ENCODE data around the gene CNNM2. TPM values are rescaled to one million over a fixed set of nuclear protein-coding genes. Genes with fewer than 3 reads are reported as not detected.

The CNNM2 gene
- total RNA-seq, 1 experiment from 2014 or later = 23.1 TPM

DNA sequence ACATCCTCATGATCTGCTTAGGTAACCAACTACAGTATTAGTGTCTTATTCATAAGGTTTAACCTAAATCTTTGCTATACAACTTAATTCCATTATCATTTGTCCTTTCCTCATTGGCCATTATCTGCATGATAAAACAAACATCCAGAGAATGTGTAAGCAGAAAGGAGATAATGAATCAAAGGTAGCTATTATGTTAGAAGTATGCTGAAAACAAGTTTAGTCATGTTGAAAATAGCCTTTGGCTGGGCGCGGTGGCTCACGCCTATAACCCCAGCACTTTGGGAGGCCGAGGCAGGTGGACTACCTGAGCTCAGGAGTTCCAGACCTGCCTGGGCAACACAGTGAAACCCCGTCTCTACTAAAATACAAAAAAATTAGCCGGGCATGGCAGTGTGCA, 196.8 kb downstream of the CNNM2 start:
- H4K20me1 ChIP-seq (ENCODE audit: insufficient read depth) = 0 out of 2 replicates have a peak, but pooled peaks cover 3% of the 10 kb centered on the region
- no peak overlapping the region for H2AFZ ChIP-seq (ENCODE audit: low read depth, low read length, poor library complexity, severe bottlenecking)
- TF ChIP-seq, protein P1, sequence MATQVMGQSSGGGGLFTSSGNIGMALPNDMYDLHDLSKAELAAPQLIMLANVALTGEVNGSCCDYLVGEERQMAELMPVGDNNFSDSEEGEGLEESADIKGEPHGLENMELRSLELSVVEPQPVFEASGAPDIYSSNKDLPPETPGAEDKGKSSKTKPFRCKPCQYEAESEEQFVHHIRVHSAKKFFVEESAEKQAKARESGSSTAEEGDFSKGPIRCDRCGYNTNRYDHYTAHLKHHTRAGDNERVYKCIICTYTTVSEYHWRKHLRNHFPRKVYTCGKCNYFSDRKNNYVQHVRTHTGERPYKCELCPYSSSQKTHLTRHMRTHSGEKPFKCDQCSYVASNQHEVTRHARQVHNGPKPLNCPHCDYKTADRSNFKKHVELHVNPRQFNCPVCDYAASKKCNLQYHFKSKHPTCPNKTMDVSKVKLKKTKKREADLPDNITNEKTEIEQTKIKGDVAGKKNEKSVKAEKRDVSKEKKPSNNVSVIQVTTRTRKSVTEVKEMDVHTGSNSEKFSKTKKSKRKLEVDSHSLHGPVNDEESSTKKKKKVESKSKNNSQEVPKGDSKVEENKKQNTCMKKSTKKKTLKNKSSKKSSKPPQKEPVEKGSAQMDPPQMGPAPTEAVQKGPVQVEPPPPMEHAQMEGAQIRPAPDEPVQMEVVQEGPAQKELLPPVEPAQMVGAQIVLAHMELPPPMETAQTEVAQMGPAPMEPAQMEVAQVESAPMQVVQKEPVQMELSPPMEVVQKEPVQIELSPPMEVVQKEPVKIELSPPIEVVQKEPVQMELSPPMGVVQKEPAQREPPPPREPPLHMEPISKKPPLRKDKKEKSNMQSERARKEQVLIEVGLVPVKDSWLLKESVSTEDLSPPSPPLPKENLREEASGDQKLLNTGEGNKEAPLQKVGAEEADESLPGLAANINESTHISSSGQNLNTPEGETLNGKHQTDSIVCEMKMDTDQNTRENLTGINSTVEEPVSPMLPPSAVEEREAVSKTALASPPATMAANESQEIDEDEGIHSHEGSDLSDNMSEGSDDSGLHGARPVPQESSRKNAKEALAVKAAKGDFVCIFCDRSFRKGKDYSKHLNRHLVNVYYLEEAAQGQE (IDR thresholded peaks at IDR 0.05; ENCODE audit: low read depth) = no peak
- TF ChIP-seq, protein P2, sequence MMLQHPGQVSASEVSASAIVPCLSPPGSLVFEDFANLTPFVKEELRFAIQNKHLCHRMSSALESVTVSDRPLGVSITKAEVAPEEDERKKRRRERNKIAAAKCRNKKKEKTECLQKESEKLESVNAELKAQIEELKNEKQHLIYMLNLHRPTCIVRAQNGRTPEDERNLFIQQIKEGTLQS (IDR thresholded peaks at IDR 0.05) = no peak
- TF ChIP-seq ZBTB33 (IDR thresholded peaks at IDR 0.05; ENCODE audit: extremely low read depth, insufficient replicate concordance, low read length) (no peak), CBX3 (IDR thresholded peaks at IDR 0.05; ENCODE audit: low read depth) (no peak), ZNF274 (IDR thresholded peaks at IDR 0.05; ENCODE audit: low read depth, low read length) (no peak), SRF (IDR thresholded peaks at IDR 0.05; ENCODE audit: low read depth) (no peak), ELF1 (IDR thresholded peaks at IDR 0.05; ENCODE audit: borderline replicate concordance, low read depth) (no peak), MAX (IDR thresholded peaks at IDR 0.05) (no peak), ZFX (IDR thresholded peaks at IDR 0.05) (no peak), YY1 (IDR thresholded peaks at IDR 0.05; ENCODE audit: extremely low read depth, insufficient replicate concordance, low read depth, low read length) (no peak), POLR2AphosphoS5 (IDR thresholded peaks at IDR 0.05; ENCODE audit: low read depth, low read length) (no peak), CEBPB (IDR thresholded peaks at IDR 0.05; ENCODE audit: low read depth) (no peak), RAD21 (IDR thresholded peaks at IDR 0.05; ENCODE audit: low read depth) (no peak)
- ChIA-PET CTCF (interaction anchor here (3.1 kb wide), 1 partner anchor 130 kb away, joined by 8 read pairs; no protein-coding TSS in a partner anchor), POLR2A (no interaction called here), RAD21 (ENCODE audit: low non-redundant PET in 1 of 2, low total read pairs in 2 of 2, uncharacterized antibody in 2 of 2, unreplicated experiment in 2 of 2) (no interaction called here)
- H3K36me3 ChIP-seq (ENCODE audit: control insufficient read depth in 1 of 2, insufficient read depth in 2 of 2, low read length in 2 of 2) = no peaks in the 10 kb centered on the region
- no peak overlapping the region for H3K27ac ChIP-seq (ENCODE audit: low read depth, low read length)
- H3K9me3 ChIP-seq (ENCODE audit: control insufficient read depth in 1 of 2, insufficient read depth in 1 of 2, low read depth in 1 of 2, low read length in 2 of 2) = no peaks in the 10 kb centered on the region
- H3K9me2 ChIP-seq (ENCODE audit: insufficient read depth) = no peaks in the 10 kb centered on the region
- H3K9ac ChIP-seq (ENCODE audit: low read length) = no peak overlapping the region
- BruUV-seq (replicated peaks) = no TSS peak
- no peak overlapping the region for H3K4me3 ChIP-seq (replicated peaks in 1 of 2; ENCODE audit: low read depth in 1 of 2, low read length in 2 of 2)
- DNase-seq (ENCODE audit: low read depth, low spot score) (no peak), ATAC-seq (peak; percentile 47; the same call in 1 of the 2 replicates)
- H3K4me1 ChIP-seq (ENCODE audit: control insufficient read depth in 1 of 2, insufficient read depth in 2 of 2, low read length in 2 of 2) = peaks cover 6 to 9% of the 10 kb centered on the region in 2 experiments; a peak in 3 of 4 replicates
- no peak overlapping the region; the same call in 1 of the 2 replicates for H3K4me2 ChIP-seq (ENCODE audit: low read length)
- intact Hi-C loops (cut with micrococcal nuclease) = no loop called here
- peaks cover 51% of the 10 kb centered on the region for H3K79me2 ChIP-seq (ENCODE audit: insufficient read depth, low read length)
- H3K27me3 ChIP-seq (ENCODE audit: insufficient read depth, low read length) = no peaks in the 10 kb centered on the region
